Stimulated activated CD4-positive, alpha-beta T cell treated with anti-CD3 and anti-CD28 coated beads, TNF-alpha, amount 100 ng/mL, for 4 hours (primary cell): ENCODE results near the gene CALY.
"Not testable (repeated sequence)": the region's sequence is repeated elsewhere in the genome, so short reads cannot be mapped to it uniquely, and the experiment has no call there.

Experiments used
- DNase-seq, 3 experiments: peaks; one replicate each; pipeline ENCODE4 v3.0.0-alpha.2; 2020; ENCODE audit warnings: low read depth in 3 of 3

CALY gene

GRCh38 chr10:133336577-133337369, at the start of gene CALY:
CALY (minus strand) TSS chr10:133336896; CDS start chr10:133328989, 7,907 bp downstream.
- DNase-seq: peak; percentile 45 to 76 (median 67)

GRCh38 chr10:133385214-133385613, 48.5 kb upstream of the CALY start:
- no peak for DNase-seq

GRCh38 chr10:133384071-133384470, 47.4 kb upstream of the CALY start:
- DNase-seq: no peak

GRCh38 chr10:133383551-133383950, 46.9 kb upstream of the CALY start:
- DNase-seq: no peak

- no peak for DNase-seq
Observed at GRCh38 chr10:133381036-133381435, 44.3 kb upstream of the CALY start.

GRCh38 chr10:133379801-133380666, 43.3 kb upstream of the CALY start:
- DNase-seq: no peak

- peak; percentile 34 to 47 (median 41) for DNase-seq
Observed at GRCh38 chr10:133379152-133379800, 42.6 kb upstream of the CALY start, which contains the start of gene PAOX. PAOX (plus strand) TSS chr10:133379262; CDS start chr10:133379317, 55 bp downstream.

- DNase-seq: peak; percentile 36 to 40 (median 40)
Observed at GRCh38 chr10:133378251-133379096, 41.8 kb upstream of the CALY start.

- DNase-seq: no peak
Observed at GRCh38 chr10:133377818-133378250, 41.1 kb upstream of the CALY start.

GRCh38 chr10:133377025-133377817, 40.5 kb upstream of the CALY start:
- no peak for DNase-seq

- not testable (repeated sequence) for DNase-seq
Observed at GRCh38 chr10:133376183-133376582, 39.5 kb upstream of the CALY start.

- DNase-seq: no peak
Observed at GRCh38 chr10:133375357-133376115, 38.8 kb upstream of the CALY start.

GRCh38 chr10:133373174-133374090, 36.7 kb upstream of the CALY start, which contains the start of gene ECHS1:
ECHS1 (minus strand) TSS chr10:133373354; CDS start chr10:133373333, 21 bp downstream.
- peak; percentile 86 to 95 (median 93) for DNase-seq

- no peak for DNase-seq
Observed at GRCh38 chr10:133372507-133372906, 35.8 kb upstream of the CALY start.

- DNase-seq: no peak
Observed at GRCh38 chr10:133370030-133370786, 33.5 kb upstream of the CALY start.

- no peak for DNase-seq
Observed at GRCh38 chr10:133368153-133368552, 31.5 kb upstream of the CALY start.

GRCh38 chr10:133367461-133367860, 30.8 kb upstream of the CALY start:
- DNase-seq: not testable (repeated sequence)
